ENCODE results near the gene TPSG1. TPM values are rescaled to one million over a fixed set of nuclear protein-coding genes. Genes with fewer than 3 reads are reported as not detected.

Gene TPSG1
- total RNA-seq, 1 experiment from 2014 or later = not detected

- no peak overlapping the region for H3K56ac ChIP-seq (ENCODE audit: insufficient read length, low read depth, low read length)
- no peak overlapping the region for H4K91ac ChIP-seq (ENCODE audit: insufficient read length, low read depth, low read length)
- no peaks in the 10 kb centered on the region for H3K9me3 ChIP-seq (ENCODE audit: control insufficient read depth, low read depth, low read length)
- H3K79me1 ChIP-seq (ENCODE audit: insufficient read depth, low read depth, low read length, poor library complexity, severe bottlenecking) = no peaks in the 10 kb centered on the region
- no peak overlapping the region for H3K4ac ChIP-seq (ENCODE audit: low read depth, low read length)
- TF ChIP-seq, protein P1, sequence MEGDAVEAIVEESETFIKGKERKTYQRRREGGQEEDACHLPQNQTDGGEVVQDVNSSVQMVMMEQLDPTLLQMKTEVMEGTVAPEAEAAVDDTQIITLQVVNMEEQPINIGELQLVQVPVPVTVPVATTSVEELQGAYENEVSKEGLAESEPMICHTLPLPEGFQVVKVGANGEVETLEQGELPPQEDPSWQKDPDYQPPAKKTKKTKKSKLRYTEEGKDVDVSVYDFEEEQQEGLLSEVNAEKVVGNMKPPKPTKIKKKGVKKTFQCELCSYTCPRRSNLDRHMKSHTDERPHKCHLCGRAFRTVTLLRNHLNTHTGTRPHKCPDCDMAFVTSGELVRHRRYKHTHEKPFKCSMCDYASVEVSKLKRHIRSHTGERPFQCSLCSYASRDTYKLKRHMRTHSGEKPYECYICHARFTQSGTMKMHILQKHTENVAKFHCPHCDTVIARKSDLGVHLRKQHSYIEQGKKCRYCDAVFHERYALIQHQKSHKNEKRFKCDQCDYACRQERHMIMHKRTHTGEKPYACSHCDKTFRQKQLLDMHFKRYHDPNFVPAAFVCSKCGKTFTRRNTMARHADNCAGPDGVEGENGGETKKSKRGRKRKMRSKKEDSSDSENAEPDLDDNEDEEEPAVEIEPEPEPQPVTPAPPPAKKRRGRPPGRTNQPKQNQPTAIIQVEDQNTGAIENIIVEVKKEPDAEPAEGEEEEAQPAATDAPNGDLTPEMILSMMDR (conservative IDR thresholded peaks at IDR 0.05) = no peak
- no peak overlapping the region for H2BK15ac ChIP-seq (ENCODE audit: low read depth, low read length)
- no peak overlapping the region for H2BK5ac ChIP-seq (ENCODE audit: insufficient read length, low read length)
- no peak overlapping the region for H3K27ac ChIP-seq (ENCODE audit: insufficient read length, low read depth, low read length)
- H3T11ph ChIP-seq (ENCODE audit: low read length) = no peak overlapping the region
- H3K4me2 ChIP-seq (ENCODE audit: insufficient read depth, insufficient read length, low read length) = no peak overlapping the region
- Mint-ChIP-seq H3K27me3 (ENCODE audit: low read depth) (peaks cover 46% of the 10 kb centered on the region), H3K4me1 (peaks cover 0 to 3% of the 10 kb centered on the region in 2 experiments; a peak in 1 of 4 replicates), H3K27ac (peak overlapping the region in 1 of 3 experiments; percentile 12; a peak in 1 of 7 replicates), H3K9me3 (peaks cover 2 to 5% of the 10 kb centered on the region in 2 experiments; a peak in 4 of 5 replicates), H3K36me3 (ENCODE audit: insufficient read depth in 1 of 3, low read depth in 3 of 3) (no peaks in the 10 kb centered on the region; a peak in 1 of 7 replicates), H3K4me3 (no peak overlapping the region)
- H2AK5ac ChIP-seq (ENCODE audit: insufficient read length, low read length) = no peak overlapping the region
- H2BK12ac ChIP-seq (ENCODE audit: insufficient read length, low read depth, low read length) = no peak overlapping the region
- no peak overlapping the region for H3K14ac ChIP-seq (ENCODE audit: insufficient read depth, low read length)
- no peak overlapping the region for H4K5ac ChIP-seq (ENCODE audit: insufficient read length, low read depth, low read length)
- no peaks in the 10 kb centered on the region for H3K23me2 ChIP-seq (ENCODE audit: insufficient read length, low read depth, low read length, poor library complexity, severe bottlenecking)
- H4K8ac ChIP-seq (replicated peaks; ENCODE audit: insufficient read length, low read depth, low read length) = no peak overlapping the region
- no peaks in the 10 kb centered on the region for H4K20me1 ChIP-seq (ENCODE audit: control insufficient read depth, insufficient read depth, insufficient read length)
- DNase-seq = no peak
- no peak overlapping the region for H3K18ac ChIP-seq (ENCODE audit: insufficient read length, low read depth, low read length)
- H2BK120ac ChIP-seq (ENCODE audit: low read depth, low read length, poor library complexity, severe bottlenecking) = no peak overlapping the region
- WGBS (ENCODE audit: extremely low coverage, insufficient read length, low lambda C conversion rate) = no CpG with 5 or more reads among the region's 22 CpGs
- no peak overlapping the region for H3K9ac ChIP-seq (ENCODE audit: extremely low read depth, insufficient read length, low read length)
- H3K4me1 ChIP-seq (ENCODE audit: insufficient read depth, low read length) = no peaks in the 10 kb centered on the region
- no peak overlapping the region for H2BK20ac ChIP-seq (ENCODE audit: low read depth, low read length, poor library complexity, severe bottlenecking)
- no peaks in the 10 kb centered on the region for H3K79me2 ChIP-seq (ENCODE audit: insufficient read depth, low read length)
- H2AFZ ChIP-seq (ENCODE audit: low read length) = no peak overlapping the region
- H3K23ac ChIP-seq (ENCODE audit: insufficient read length, low read depth, low read length) = no peak overlapping the region
- no peaks in the 10 kb centered on the region; the same call in 1 of the 2 replicates for H3K27me3 ChIP-seq (ENCODE audit: insufficient read depth, low read length)
Measured at GRCh38 chr16:1245452-1246020, 20.5 kb upstream of the TPSG1 start.

Measured in H9 (cell line).